Ovary (tissue), 9 donors: ENCODE measurements around the gene PHAF1. TPM values are rescaled to one million over a fixed set of nuclear protein-coding genes. Genes with fewer than 3 reads are reported as not detected.
A peak's percentile ranks its signal among the peaks of the same experiment; 100 is the strongest.

Experiments
- DNase-seq, 5 donors: peaks; one replicate each; pipeline ENCODE4 v3.0.0-alpha.2; 2019 to 2020
- H3K27ac ChIP-seq, 2 donors: fragments of 200-600 bp; one replicate each; pipeline versions ENCODE4 v1.5.1 to v1.8.0; 2019 to 2022
- H3K27me3 ChIP-seq: fragments of 200-600 bp; one replicate; pipeline ENCODE4 v1.8.0; 2022
- H3K36me3 ChIP-seq: fragments of 200-600 bp; sonication (generic); one replicate; pipeline ENCODE4 v1.5.1; 2019
- H3K4me1 ChIP-seq: one replicate; pipeline ENCODE4 v1.8.1; 2013; ENCODE audit warnings: mild to moderate bottlenecking, moderate library complexity; ENCODE audit not compliant: insufficient read depth
- H3K4me3 ChIP-seq: fragments of 200-600 bp; sonication (generic); one replicate; pipeline ENCODE4 v1.5.1; 2017
- H3K9me3 ChIP-seq, 2 donors: fragments of 200-600 bp in 1 of 2; sonication (generic) in 1 of 2; one replicate each; pipeline versions ENCODE4 v1.5.1 to v1.8.1; 2013 to 2019; ENCODE audit warnings: mild to moderate bottlenecking in 1 of 2, moderate library complexity in 1 of 2
- CTCF ChIP-seq, 3 donors: fragments of 450-650 bp in 2 of 3; fragments of 200-600 bp in 1 of 3; IDR thresholded peaks; one replicate each; pipeline versions ENCODE4 v1.5.1 to v1.8.0; 2016 to 2022; ENCODE audit warnings: antibody characterized with exemption in 3 of 3, mild to moderate bottlenecking in 1 of 3
- EP300 ChIP-seq: sonication (generic); formaldehyde crosslinking; IDR thresholded peaks from one replicate; pipeline ENCODE4 v1.6.1; 2017; ENCODE audit warnings: antibody characterized with exemption
- POLR2A ChIP-seq: fragments of 450-650 bp; IDR thresholded peaks from one replicate; pipeline ENCODE4 v1.6.1; 2017; ENCODE audit warnings: antibody characterized with exemption, mild to moderate bottlenecking, moderate library complexity
- WGBS, 3 donors: extraction: QIAGEN DNeasy Blood & Tissue Kit in 1 of 3; methylation state at CpG; one replicate each; pipeline versions ENCODE4 v1.1.5 to v1.1.7; 2013 to 2017; 5-methylcytosine and 5-hydroxymethylcytosine counted together
- intact Hi-C, 4 donors: fragments of 100-400 bp; cut with DNase I; formaldehyde crosslinking; loops; one replicate each; pipeline versions ENCODE4 v1.11.0 to v1.15.1; 2022 to 2023
- polyA plus RNA-seq, 2 donors: library from polyadenylated mRNA; stranded (reverse); fragments of 200-250 nt in 1 of 2; fragments of 350-450 nt in 1 of 2; fragmentation: Illumina TruSeq in 1 of 2; extraction: RNeasy Lipid Tissue Mini Kit (QIAGEN cat#74804) in 1 of 2; gene quantifications; one replicate each; pipeline ENCODE4 v1.2.3, GENCODE V29; 2013 to 2014
- total RNA-seq, 7 donors: library from RNA; depleted of rRNA in 2 of 7; stranded (reverse); fragments of >200 nt in 2 of 7; fragmentation: NEBNext Ultra II Directional in 3 of 7; extraction: Animal tissue kit (Norgen Biotek cat#: 25700) in 3 of 7; gene quantifications; one replicate each; pipeline versions ENCODE4 v1.1.0 to v1.2.4, GENCODE V29; 2016 to 2023
- donor health status: DM: no; HTN: no; CAD: no; lungs with moderate emphysema.
- donor health status: DM: no; HTN: no; CAD: no.
- donor health status: Bipolar disorder and iron deficiency.
- donor health status: DM: yes; HTN: yes; CAD: no.
- donor health status: DM: no; HTN: no; CAD: no.
- donor health status: DM: yes; HTN: yes; CAD: no.

Gene PHAF1
- total and polyA plus RNA-seq, 9 donors, result 9.0 to 25.1 (median 14.9) TPM

GRCh38 chr16:67177743-67178699 is 68.3 kb downstream of the PHAF1 start:
- H3K4me3 ChIP-seq, result peak overlapping the region; percentile 32
- TF ChIP-seq CTCF (IDR thresholded peaks at IDR 0.05) (peak in 1 of 3 donors; percentile 31), POLR2A (no peak), EP300 (no peak)
- intact Hi-C loops, result no loop called here
- DNase-seq, result peak in 4 of 5 donors; percentile 60 to 74 (median 68)
- H3K27ac ChIP-seq, result peak overlapping the region in 1 of 2 donors; percentile 29
- 5 to 10% (median 10%) methylated on average over 36 to 73 of the region's 73 CpGs for WGBS, 3 donors
- H3K9me3 ChIP-seq, result no peaks in the 10 kb centered on the region
- no peaks in the 10 kb centered on the region for H3K27me3 ChIP-seq
- H3K36me3 ChIP-seq, result no peaks in the 10 kb centered on the region
- peaks cover 4% of the 10 kb centered on the region for H3K4me1 ChIP-seq

- WGBS, 3 donors, result 88 to 96% (median 88%) methylated on average over 13 of the region's 13 CpGs
- no peak for TF ChIP-seq CTCF (IDR thresholded peaks at IDR 0.05)
- no peak for TF ChIP-seq POLR2A
- no peak for TF ChIP-seq EP300
- intact Hi-C loops, result loop anchor here in 1 of 4 donors (10.0 kb wide), 1 partner anchor 205 kb away; no protein-coding TSS in a partner anchor
- Histone ChIP-seq H3K9me3 (no peaks in the 10 kb centered on the region), H3K27me3 (no peaks in the 10 kb centered on the region), H3K27ac (no peak overlapping the region), H3K36me3 (no peaks in the 10 kb centered on the region), H3K4me1 (peaks cover 2% of the 10 kb centered on the region), H3K4me3 (no peak overlapping the region)
- peak in 2 of 5 donors; percentile 39 to 44 for DNase-seq
These were observed 69.8 kb downstream of the PHAF1 start for GRCh38 chr16:67179421-67180080.

GRCh38 chr16:67180166-67180565 is 70.4 kb downstream of the PHAF1 start:
- H3K4me1 ChIP-seq, result peaks cover 4% of the 10 kb centered on the region
- no peak overlapping the region for H3K4me3 ChIP-seq
- no peaks in the 10 kb centered on the region for H3K27me3 ChIP-seq
- peak in 2 of 5 donors; percentile 44 to 49 for DNase-seq
- TF ChIP-seq POLR2A (no peak), CTCF (IDR thresholded peaks at IDR 0.05) (no peak), EP300 (no peak)
- 90 to 100% (median 92%) methylated on average over 12 to 16 of the region's 16 CpGs for WGBS, 3 donors
- H3K36me3 ChIP-seq, result no peaks in the 10 kb centered on the region
- no peaks in the 10 kb centered on the region for H3K9me3 ChIP-seq
- intact Hi-C loops, result loop anchor here in 1 of 4 donors (10.0 kb wide), 1 partner anchor 205 kb away; no protein-coding TSS in a partner anchor
- no peak overlapping the region for H3K27ac ChIP-seq

- no peak for TF ChIP-seq POLR2A
- TF ChIP-seq CTCF (IDR thresholded peaks at IDR 0.05), result no peak
- TF ChIP-seq EP300, result no peak
- no peaks in the 10 kb centered on the region for H3K9me3 ChIP-seq
- no peak overlapping the region for H3K4me3 ChIP-seq
- peak overlapping the region; percentile 36 to 54 for H3K27ac ChIP-seq
- peaks cover 5% of the 10 kb centered on the region for H3K4me1 ChIP-seq
- intact Hi-C loops, result loop anchor here in 1 of 4 donors (10.0 kb wide), 1 partner anchor 207 kb away; no protein-coding TSS in a partner anchor
- WGBS, 3 donors, result 5 to 13% (median 7%) methylated on average over 2 of the region's 2 CpGs
- no peaks in the 10 kb centered on the region for H3K27me3 ChIP-seq
- peak; percentile 77 to 82 (median 79) for DNase-seq
- H3K36me3 ChIP-seq, result no peaks in the 10 kb centered on the region
These were observed 71.6 kb downstream of the PHAF1 start for GRCh38 chr16:67181346-67181745.
